ENCODE measurements around the gene GDI2. TPM values are rescaled to one million over a fixed set of nuclear protein-coding genes. Genes with fewer than 3 reads are reported as not detected.

Gene GDI2
- total RNA-seq, 4 donors from 2014 or later: 219 to 281 (median 241) TPM

DNA sequence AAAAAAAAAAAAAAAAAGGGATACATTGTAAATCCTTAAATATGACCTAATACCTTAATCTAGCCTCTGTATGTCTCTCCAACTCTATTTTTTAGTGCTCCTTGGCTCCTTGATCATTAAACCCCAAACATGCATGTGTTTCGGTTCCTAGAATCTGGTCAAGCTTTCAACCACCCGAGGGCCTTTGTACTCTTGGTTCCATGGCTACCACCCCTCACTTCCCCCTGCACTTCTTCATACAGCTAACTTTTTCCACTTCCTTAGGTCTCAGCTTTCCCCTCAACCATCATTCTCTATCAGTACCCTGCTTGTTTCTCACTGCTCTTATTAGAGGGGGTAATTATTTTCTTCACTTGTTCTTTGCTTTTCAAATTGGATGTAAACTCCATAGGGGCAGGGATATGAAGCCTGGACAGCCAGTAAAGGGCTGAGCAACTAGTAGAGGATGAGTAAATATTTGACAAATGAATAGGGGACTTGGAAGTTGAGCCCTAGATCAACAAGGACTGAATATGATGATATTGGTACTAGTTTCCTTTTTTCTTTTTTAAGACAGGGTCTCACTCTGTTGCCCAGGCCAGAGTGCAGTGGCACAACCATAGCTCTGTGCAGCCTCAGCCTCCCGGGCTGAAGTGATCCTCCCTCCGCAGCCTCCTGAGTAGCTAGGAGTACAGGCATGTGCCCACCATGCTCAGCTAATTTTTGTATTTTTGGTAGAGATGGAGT is 4.3 kb upstream of the GDI2 start:
- TF ChIP-seq, protein P1, sequence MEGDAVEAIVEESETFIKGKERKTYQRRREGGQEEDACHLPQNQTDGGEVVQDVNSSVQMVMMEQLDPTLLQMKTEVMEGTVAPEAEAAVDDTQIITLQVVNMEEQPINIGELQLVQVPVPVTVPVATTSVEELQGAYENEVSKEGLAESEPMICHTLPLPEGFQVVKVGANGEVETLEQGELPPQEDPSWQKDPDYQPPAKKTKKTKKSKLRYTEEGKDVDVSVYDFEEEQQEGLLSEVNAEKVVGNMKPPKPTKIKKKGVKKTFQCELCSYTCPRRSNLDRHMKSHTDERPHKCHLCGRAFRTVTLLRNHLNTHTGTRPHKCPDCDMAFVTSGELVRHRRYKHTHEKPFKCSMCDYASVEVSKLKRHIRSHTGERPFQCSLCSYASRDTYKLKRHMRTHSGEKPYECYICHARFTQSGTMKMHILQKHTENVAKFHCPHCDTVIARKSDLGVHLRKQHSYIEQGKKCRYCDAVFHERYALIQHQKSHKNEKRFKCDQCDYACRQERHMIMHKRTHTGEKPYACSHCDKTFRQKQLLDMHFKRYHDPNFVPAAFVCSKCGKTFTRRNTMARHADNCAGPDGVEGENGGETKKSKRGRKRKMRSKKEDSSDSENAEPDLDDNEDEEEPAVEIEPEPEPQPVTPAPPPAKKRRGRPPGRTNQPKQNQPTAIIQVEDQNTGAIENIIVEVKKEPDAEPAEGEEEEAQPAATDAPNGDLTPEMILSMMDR (IDR thresholded peaks at IDR 0.05): no peak
- no peak for TF ChIP-seq POLR2A (IDR thresholded peaks at IDR 0.05)
- H3K4me3 ChIP-seq (ENCODE audit: low read depth, poor library complexity, severe bottlenecking): no peak overlapping the region
- DNase-seq (ENCODE audit: low spot score in 2 of 2): peak in 1 of 2 donors; percentile 17
- WGBS, 2 donors: 88 to 89% methylated on average over 4 of the region's 4 CpGs
- intact Hi-C loops (cut with DNase I; ENCODE audit: low total_unique reads): no loop called here

GRCh38 chr10:5816170-5816569 is 2.9 kb upstream of the GDI2 start:
- DNase-seq (ENCODE audit: low spot score in 2 of 2): no peak
- intact Hi-C loops (cut with DNase I; ENCODE audit: low total_unique reads): no loop called here
- H3K4me3 ChIP-seq (ENCODE audit: low read depth, poor library complexity, severe bottlenecking): no peak overlapping the region
- TF ChIP-seq POLR2A (IDR thresholded peaks at IDR 0.05): no peak
- TF ChIP-seq, protein P1 (IDR thresholded peaks at IDR 0.05): no peak

DNA sequence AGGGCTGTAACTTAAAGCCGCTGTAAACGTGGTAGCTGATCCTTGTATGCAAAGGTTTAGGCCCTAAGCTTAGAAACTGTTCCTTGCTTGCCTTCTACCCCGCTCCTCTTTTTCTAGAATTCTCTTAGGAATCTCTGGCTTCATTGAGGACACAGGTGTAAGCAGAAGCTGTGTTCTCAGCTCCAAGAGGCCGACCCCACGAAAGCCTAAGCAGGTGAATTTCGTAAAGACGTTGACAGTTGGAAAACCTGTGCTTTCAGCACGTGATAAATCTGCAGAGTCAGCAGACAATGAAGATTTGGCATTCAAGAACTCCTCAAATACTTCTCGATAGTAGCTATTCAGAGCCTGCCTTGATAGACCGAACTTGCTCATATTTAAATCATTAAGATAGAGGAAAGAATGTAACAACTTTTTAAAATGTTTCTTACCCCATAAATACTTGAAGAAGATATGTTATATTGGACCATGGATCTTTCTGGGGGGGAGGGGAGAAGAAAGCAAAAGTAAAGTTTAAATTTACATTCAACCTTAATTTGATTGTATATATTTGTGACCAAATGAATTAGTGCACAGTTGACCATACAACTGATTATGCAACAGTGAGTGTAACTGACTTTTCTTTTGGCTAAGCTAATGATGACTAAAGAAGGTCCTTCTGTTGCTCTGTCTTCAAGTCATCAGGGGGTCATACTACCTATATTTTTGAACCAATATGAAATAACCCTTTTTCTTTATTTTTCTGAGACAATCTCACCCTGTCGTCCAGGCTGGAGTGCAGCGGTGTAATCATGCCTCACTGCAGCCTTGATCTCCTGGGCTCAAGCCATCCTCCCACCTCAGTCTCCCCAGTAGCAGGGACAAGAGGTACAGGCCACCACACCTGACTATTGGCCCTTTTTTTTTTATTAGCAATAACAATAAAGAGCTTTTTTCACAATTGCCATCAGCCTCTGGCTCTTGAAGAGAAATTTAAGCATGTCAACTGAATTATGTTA is 1.2 kb upstream of the GDI2 start:
- TF ChIP-seq, protein P1 (IDR thresholded peaks at IDR 0.05): no peak
- TF ChIP-seq POLR2A (IDR thresholded peaks at IDR 0.05): no peak
- DNase-seq (ENCODE audit: low spot score in 2 of 2): peak in 1 of 2 donors; percentile 76
- H3K4me3 ChIP-seq (ENCODE audit: low read depth, poor library complexity, severe bottlenecking): peak overlapping the region; percentile 56
- intact Hi-C loops (cut with DNase I; ENCODE audit: low total_unique reads): no loop called here
- WGBS, 2 donors: 21 to 22% methylated on average over 12 of the region's 12 CpGs

DNA sequence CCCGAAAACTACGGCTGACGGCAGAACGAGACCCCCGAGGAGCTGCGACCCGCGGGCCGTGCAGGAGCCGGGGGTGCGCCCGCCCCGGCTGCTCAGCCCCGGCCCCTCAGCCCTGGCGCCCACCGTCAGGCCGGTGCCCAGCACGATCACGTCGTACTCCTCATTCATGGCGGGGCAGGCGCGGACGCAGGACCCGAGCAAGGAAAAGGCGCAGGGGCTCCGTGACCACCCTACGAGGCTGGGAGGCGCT is 218 bp downstream of the GDI2 start:
- DNase-seq (ENCODE audit: low spot score in 2 of 2): no peak
- TF ChIP-seq, protein P1 (IDR thresholded peaks at IDR 0.05): no peak
- peak in 1 of 2 donors; percentile 62 for TF ChIP-seq POLR2A (IDR thresholded peaks at IDR 0.05)
- WGBS, 2 donors: 1% methylated on average over 14 to 15 of the region's 29 CpGs
- peak overlapping the region; percentile 95 for H3K4me3 ChIP-seq (ENCODE audit: low read depth, poor library complexity, severe bottlenecking)
- intact Hi-C loops (cut with DNase I; ENCODE audit: low total_unique reads): no loop called here

GRCh38 chr10:5812283-5813090 is 747 bp downstream of the GDI2 start:
- intact Hi-C loops (cut with DNase I; ENCODE audit: low total_unique reads): no loop called here
- 0% methylated on average over 28 to 32 of the region's 49 CpGs for WGBS, 2 donors
- TF ChIP-seq, protein P1 (IDR thresholded peaks at IDR 0.05): no peak
- TF ChIP-seq POLR2A (IDR thresholded peaks at IDR 0.05): no peak
- H3K4me3 ChIP-seq (ENCODE audit: low read depth, poor library complexity, severe bottlenecking): peak overlapping the region; percentile 95
- peak in 1 of 2 donors; percentile 92 for DNase-seq (ENCODE audit: low spot score in 2 of 2)

Data from lower leg skin (tissue), 4 donors.